B cell (primary cell): ENCODE data around the gene P3H3.

Experiments
- EZH2 ChIP-seq: IDR thresholded peaks from 2 replicates; pipeline ENCODE4 v1.6.1; 2012; ENCODE audit warnings: borderline replicate concordance, low read depth, mild to moderate bottlenecking, moderate library complexity, low read length; ENCODE audit not compliant: insufficient read depth, poor library complexity, severe bottlenecking
- TF ChIP-seq, protein P1 (sequence below): fragments of 200-600 bp; IDR thresholded peaks from one replicate; pipeline ENCODE4 v1.8.0; 2022; ENCODE audit warnings: antibody characterized with exemption, mild to moderate bottlenecking

GRCh38 chr12:6855322-6855721 lies 27.1 kb downstream of the P3H3 start:
- TF ChIP-seq, protein P1, sequence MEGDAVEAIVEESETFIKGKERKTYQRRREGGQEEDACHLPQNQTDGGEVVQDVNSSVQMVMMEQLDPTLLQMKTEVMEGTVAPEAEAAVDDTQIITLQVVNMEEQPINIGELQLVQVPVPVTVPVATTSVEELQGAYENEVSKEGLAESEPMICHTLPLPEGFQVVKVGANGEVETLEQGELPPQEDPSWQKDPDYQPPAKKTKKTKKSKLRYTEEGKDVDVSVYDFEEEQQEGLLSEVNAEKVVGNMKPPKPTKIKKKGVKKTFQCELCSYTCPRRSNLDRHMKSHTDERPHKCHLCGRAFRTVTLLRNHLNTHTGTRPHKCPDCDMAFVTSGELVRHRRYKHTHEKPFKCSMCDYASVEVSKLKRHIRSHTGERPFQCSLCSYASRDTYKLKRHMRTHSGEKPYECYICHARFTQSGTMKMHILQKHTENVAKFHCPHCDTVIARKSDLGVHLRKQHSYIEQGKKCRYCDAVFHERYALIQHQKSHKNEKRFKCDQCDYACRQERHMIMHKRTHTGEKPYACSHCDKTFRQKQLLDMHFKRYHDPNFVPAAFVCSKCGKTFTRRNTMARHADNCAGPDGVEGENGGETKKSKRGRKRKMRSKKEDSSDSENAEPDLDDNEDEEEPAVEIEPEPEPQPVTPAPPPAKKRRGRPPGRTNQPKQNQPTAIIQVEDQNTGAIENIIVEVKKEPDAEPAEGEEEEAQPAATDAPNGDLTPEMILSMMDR = no peak
- no peak for TF ChIP-seq EZH2
